HG03457 (cell line): ENCODE data around the gene ALDH4A1.
A peak's percentile ranks its signal among the peaks of the same experiment; 100 is the strongest.

Experiments
- ATAC-seq: cut with Tn5 transposase; IDR thresholded peaks from one replicate; pipeline ENCODE4 v1.9.1; 2021; ENCODE audit warnings: moderate number of reproducible peaks; ENCODE audit not compliant: unreplicated experiment

Gene ALDH4A1

GRCh38 chr1:18922848-18923755, 20.7 kb upstream of the ALDH4A1 start:
- ATAC-seq, result no peak

GRCh38 chr1:18922319-18922726, 20.0 kb upstream of the ALDH4A1 start:
- ATAC-seq, result no peak

GRCh38 chr1:18921516-18922251, 19.3 kb upstream of the ALDH4A1 start:
- ATAC-seq, result no peak

GRCh38 chr1:18920931-18921330, 18.6 kb upstream of the ALDH4A1 start:
- no peak for ATAC-seq

- no peak for ATAC-seq
Observed at GRCh38 chr1:18919956-18920355, 17.6 kb upstream of the ALDH4A1 start.

- ATAC-seq, result no peak
Observed at GRCh38 chr1:18919197-18919905, 17.0 kb upstream of the ALDH4A1 start.

GRCh38 chr1:18918417-18918816, 16.1 kb upstream of the ALDH4A1 start:
- no peak for ATAC-seq

GRCh38 chr1:18917071-18917799, 14.9 kb upstream of the ALDH4A1 start:
- no peak for ATAC-seq

- ATAC-seq, result no peak
Observed at GRCh38 chr1:18915341-18915740, 13.0 kb upstream of the ALDH4A1 start.

GRCh38 chr1:18913065-18913835, 10.9 kb upstream of the ALDH4A1 start:
- ATAC-seq, result no peak

- ATAC-seq, result no peak
Observed at GRCh38 chr1:18912550-18912949, 10.2 kb upstream of the ALDH4A1 start.

GRCh38 chr1:18908911-18909771, 6.8 kb upstream of the ALDH4A1 start:
- no peak for ATAC-seq

GRCh38 chr1:18907917-18908845, 5.8 kb upstream of the ALDH4A1 start:
- no peak for ATAC-seq

GRCh38 chr1:18907021-18907916, 4.9 kb upstream of the ALDH4A1 start:
- ATAC-seq, result no peak

- ATAC-seq, result no peak
Observed at GRCh38 chr1:18903291-18903756, 969 bp upstream of the ALDH4A1 start.

GRCh38 chr1:18901952-18902522, 318 bp downstream of the ALDH4A1 start:
- peak; percentile 13 for ATAC-seq
